HG03520 (cell line): ENCODE data around the gene CCDC102A.
"Not testable (repeated sequence)": the region's sequence is repeated elsewhere in the genome, so short reads cannot be mapped to it uniquely, and the experiment has no call there.

Experiments
- ATAC-seq: cut with Tn5 transposase; IDR thresholded peaks from one replicate; pipeline ENCODE4 v1.9.1; 2021; ENCODE audit warnings: mild to moderate bottlenecking, moderate library complexity; ENCODE audit not compliant: unreplicated experiment

The CCDC102A gene

DNA sequence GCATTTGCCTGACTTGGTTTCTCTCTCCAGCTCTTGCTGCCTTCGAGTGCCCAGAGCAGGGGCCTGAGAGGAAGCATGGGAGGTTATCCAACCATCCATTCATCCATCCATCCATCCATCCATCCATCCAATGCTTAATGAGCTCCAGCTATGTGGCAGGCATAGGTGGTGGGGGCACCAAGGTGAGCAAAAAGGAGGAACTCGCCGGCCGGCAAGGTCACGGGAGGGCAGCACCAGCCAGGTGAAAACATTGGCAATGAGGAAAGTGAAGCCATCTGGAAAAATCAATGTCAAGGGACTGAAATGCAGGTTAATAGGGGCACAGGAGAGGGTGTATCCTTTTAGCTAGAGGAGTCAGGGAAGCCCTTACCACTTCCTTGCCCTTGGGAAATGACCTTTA, 31.9 kb downstream of the CCDC102A start:
- no peak for ATAC-seq

DNA sequence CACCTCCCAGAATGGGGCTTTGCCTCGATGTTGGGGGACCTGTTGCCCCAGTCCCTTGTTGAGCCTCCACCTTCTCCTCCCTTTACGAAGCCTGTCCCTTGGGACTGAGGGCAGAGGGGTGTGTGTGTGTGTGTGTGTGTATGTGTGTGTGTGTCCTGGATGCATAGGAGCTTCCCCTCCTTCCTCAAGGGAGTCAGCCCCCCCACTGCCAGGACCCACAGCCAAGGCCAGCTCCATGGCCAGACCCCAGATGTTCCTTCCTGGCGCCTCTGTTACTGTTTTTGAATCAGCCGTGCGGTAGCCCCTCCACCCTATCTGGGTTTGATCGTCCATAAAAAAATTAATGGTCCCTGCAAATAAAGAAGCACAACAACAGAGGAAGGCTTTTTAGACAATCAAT, 32.4 kb downstream of the CCDC102A start:
- ATAC-seq: no peak

DNA sequence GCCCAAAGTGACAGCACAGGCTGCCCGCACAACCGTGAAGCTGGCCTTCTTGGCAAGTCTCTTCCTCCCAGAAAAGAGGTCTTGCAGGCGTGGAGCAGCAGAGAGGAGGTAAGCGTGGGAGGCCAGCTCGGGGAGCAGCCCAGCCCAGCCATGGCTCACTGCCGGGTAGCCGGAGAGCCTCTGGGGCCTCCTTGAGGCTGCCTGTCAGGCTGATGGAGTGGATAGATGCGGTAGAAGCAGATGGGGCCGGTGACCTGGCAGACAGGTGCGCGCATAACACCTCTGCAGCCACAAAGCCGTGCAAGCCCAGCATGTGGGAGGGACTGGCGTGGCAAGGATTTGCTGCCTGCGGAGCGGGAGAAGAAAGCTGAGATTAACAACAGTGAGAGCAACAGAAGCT, 33.0 kb downstream of the CCDC102A start:
- no peak for ATAC-seq

DNA sequence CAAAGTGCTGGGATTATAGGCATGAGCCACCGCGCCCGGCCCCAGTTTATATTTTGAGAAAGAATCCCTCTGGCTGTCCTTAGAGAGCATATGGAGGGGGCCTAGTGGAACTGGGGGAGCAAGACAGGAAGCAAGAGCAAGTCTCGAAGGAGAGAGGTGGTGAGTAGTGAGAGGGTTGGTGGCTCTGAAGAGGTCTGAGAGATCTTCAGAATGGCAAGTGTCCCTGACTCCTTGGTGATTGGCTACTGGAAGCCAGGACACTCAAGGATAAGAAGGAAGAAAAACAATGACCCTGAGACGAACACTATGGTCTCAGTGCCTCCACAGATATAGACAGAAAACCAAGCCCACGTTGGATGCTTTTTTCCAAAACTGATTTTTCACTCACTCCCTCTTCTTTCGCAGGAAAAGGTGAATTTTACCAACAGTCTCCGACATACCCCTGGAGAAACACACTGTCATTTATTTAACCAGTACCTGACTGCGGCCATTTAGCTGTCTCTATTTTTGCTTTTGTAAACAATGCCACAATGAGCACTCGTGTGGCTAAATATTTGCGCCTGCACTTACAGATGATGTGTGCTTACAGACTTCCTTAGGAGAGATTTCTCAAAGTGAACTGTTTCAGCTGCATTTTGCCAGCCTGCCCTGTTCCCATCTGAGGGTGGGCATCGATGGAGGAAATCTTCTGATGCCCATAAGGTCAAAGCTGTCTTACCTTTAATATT, 34.2 kb downstream of the CCDC102A start:
- no peak for ATAC-seq

DNA sequence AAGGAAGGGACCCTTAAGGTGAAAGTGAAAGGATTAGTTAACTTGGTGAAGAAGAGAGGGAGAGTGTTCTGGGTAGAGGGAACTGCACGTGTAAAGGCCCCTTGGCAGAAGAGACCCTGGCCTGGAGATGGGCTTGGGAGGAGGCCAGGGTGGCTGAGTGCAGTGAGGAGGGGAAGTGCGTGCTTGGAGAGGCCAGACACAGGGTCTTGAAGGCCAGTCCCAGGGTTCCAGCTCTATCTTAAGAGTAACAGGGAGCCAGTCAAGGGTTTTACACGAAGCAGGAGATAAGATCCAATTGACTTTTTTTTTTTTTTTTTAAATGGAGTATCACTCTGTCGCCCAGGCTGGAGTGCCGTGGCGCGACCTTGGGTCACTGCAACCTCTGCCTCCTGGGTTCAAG, 34.9 kb downstream of the CCDC102A start:
- ATAC-seq: no peak

DNA sequence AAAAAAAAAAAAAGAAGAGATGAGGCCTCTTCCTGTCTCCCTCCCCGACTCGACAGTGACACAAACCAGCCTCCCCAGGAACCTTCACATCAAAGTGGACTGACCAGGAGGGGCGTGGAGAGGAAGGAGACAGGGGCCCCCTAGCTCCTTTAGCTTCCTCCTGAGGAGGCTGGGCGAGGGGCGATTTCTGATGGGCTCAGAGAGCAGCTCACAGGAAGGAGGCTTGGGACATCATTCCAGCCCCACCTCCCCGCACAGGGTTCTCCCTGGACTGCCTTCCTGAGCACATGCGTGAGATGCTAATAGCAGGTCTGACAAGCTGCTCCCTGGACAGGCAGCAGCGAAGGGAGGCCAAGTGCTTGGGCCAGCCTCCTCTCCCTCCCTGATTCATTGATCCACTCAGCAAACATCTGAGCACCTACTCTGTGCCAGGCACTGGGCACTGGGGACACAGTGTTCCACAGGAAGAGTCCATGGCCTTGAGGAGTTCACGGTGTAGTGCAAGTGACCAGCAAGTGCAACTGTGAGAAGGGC, 35.7 kb downstream of the CCDC102A start:
- no peak for ATAC-seq

DNA sequence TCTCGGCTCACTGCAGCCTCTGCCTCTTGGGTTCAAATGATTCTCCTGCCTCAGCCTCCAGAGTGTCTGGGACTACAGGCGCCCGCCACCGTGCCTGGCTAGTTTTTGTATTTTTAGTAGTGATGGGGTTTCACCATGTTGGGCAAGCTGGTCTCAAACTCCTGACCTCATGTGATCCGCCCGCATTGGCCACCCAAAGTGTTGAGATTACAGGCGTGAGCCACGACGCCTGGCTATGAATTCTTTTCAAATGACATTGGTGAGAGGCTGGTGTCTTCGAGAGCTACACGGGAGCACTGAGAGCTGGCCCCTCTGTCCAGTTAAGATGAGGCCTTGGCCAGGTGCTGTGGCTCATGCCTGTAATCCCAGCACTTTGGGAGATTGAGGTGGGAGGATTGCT, 36.4 kb downstream of the CCDC102A start:
- not testable (repeated sequence) for ATAC-seq

DNA sequence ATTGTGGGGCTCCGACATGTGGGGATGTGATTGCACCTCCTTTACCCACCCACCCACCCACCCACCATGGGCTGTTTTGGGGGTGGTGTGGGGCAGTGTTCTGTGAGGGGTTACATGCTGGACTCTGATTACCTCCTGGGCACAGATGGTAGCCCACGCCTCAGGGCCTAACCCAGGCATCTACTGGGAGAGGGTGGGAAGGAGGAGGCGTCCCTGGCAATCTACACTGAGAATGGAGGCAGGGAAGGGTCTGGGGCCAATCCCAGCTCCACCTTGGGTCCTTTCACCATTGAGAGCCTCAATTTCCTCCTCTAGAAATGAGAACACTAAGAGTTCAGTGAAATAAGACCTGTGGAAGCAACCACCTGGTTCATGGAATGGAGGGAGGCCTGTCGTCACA, 38.3 kb downstream of the CCDC102A start:
- ATAC-seq: no peak

DNA sequence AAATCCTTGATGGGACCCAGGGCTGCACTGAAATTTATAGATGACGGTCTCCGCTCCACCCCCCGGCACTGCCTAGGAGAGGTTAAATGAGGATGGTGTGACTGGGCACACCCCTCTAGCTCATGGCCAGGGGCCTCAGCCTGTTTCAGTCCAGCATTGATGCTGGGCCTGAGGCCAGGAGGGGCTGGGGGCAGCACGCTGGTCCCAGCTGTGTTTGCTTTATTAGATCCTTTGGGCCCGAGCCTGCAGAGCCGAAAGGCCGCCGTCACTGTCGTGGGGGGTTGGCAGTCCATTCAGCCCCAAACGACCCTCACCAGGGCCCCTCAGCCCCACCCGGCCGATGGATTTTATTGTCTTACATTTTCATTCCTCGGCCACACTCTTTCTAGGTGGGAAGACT, 39.2 kb downstream of the CCDC102A start:
- ATAC-seq: no peak

DNA sequence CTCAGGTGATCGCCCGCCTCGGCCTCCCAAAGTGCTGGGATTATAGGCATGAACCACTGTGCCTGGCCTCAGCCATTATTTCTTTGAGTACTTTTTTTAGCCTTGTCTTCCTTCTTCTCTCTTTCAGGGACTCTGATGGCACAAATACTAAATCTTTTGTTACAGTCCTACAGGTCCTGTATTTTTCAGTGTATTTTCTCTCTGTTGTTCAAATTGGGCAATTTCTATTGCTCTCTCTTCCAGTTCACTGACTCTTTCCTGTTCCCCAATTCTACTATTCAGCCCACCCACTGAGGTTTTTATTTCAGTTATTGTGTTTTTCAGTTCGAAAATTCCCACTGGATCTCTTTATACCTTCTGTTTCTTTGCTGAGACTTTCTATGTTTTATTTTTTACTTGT, 42.6 kb downstream of the CCDC102A start:
- ATAC-seq: no peak

DNA sequence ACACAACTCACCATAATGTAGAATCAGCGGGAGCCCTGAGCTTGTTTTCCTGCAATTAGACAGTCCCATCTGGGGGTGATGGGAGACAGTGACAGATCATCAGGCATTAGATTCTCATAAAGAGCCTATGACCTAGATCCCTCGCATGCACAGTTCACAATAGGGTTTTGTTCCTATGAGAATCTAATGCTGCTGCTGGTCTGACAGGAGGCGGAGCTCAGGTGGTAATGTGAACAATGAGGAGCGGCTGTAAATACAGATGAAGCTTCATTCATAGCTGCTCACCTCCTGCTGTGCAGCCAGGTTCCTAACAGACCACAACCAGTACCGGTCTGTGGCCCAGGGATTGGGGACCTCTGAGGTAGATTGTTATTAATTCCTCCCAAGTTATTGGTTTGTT, 47.1 kb downstream of the CCDC102A start:
- ATAC-seq: no peak

DNA sequence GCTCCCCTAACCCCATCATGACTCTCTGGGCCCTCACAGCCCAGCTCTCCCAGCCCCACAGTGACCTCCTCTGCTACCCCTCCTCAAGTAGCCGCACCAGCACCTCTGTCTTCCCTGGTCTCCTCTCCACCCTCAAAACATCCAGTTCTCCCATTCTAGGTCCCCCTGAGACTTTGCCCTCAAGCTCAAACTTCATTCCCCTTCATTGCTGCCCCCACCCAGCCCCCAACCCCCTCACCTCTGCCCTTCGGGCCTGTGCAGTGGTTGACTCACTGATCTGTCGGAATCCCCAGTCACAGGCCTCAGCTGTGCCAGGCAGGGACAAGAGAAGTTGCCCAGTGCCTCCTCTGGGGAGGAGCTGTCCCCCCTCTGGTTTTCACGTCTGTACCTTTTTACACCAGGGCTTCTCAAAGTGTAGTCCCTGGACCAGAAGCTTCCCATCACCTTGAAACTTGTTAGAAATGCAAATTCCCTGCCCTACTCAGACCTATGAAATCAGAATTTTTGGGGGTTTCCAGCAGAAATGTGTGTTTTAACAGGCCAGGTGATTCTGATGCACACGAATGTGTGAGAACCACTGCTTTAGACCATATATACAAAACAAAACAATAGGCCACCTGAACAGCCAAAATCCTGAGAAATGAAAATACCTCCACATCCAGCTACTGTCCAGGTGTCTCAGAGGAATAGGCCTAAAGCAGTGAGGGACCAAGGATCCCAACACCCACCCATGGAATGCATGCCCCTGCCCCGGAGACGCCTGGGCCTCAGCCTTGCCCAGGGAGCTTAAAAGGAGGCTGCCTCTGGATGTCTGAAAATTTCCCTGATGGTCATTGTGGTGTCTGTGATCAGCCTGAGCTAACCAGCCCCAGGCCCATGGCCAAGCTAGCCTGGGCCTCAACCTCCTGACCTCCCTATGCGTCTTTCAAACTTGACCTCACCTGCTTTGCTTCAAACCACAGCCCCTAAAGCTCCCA, 49.2 kb downstream of the CCDC102A start:
- no peak for ATAC-seq

DNA sequence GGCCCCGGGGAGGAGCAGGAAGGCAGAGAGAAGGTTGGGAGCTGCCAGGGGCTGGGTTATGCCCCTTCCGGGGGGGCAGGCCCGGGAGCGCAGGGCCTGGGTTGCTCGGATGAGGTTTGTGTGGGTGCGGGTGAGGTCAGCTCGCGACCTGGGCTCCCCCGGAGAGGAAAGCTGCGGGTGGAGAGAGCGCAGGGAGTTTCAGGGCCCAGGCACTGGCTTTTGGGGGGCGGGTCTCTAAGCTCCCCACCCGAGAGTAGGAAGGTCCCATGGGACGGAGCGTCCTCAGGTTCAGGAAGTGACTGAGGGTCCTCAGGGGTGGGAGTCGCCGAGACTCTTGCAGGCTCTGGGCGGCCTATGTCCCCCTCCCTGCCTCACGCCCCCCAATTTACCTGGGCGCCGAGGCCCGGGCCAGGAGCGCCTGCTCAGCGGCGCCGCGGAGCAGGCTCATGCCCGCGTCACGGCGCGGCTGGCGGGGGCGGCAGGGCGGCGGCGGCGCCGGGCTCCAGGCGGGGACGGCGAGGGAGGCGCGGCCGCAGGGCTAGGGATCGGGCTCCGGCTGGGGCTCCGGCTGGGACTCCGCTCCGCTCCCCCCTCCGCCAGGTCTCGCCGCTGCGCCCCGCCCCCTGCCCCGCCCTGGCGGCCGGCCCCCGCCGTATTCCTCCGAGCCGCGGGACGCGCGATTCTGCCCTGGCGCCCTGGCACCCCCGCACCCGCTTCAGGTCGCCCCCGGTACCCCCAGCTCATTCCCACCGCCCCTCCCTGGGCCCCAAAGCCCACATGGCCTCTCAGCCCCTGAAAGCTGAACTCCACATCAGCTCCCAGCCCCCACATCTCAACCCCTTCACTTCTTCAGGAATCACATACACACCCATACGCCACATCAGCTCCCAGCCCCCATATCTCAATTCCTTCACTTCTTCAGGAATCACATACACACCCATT, 50.2 kb downstream of the CCDC102A start, which contains the start of gene DOK4:
Gene DOK4, minus strand, starts transcription at position 578 of the 942 bp plus-strand sequence. CDS start 6,986 bp downstream, outside the sequence.
- peak; percentile 69 for ATAC-seq

DNA sequence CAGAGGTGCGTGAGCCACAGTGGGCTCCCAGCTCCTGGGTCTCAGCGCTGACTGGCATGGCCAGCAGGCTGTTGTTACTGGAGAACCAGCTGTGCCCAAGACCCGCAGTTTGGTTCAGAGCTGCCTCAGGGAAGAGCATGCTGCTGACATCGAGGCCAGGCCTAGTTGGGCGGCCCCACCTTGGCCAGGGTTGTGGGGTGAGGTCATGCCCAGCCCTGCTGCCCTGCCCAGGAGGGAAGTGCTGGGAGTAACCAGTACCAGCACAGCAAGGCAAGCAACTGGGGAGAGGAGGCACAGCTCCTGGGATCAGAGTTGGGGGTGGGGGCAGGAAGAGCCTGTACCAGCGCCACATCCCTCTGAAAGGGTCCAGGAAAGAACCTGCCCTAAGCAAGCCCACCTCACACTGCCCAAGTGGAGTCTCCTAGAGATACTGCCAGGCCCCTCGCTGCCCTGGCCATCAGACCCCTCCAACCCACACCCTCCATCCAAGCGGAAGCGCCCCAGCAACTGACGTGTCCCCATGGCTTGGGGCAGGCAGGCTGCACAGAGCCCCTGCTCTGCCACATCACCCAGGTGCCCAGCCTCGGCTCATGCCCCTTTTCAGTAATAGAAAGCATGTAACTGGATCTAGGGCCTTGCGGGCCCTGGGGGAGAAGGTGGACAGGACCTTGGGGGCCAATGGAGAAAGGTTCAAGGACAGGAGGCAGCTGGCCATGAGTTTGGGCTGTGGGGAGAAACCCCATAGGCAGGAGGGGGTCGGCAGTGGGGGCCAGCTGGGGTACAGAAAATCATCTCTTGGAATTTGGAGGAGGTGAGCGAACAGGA, 51.1 kb downstream of the CCDC102A start:
- no peak for ATAC-seq

DNA sequence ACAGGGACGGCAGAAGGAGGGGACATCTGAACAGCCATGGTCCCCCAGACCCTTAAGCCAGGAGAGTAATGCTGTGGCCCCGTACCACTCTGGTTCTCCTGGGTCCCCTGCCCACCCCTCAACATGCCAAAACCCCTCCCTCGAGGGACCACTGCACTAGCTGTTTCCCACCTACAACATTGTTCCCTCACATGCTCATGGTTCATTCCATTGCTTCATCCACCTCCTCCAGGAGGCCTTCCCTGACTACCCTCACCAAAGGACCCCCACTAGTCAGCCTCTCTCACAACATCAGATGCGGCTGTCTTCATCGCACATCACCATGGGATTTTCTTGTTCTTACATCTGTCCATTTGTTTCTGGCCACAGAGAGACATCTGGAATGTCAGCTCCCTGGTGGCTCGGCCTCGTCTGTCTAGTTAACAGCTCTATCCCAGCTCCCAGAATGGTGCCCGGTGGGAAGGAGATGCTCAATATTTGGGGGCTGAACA, 51.8 kb downstream of the CCDC102A start:
- ATAC-seq: no peak

DNA sequence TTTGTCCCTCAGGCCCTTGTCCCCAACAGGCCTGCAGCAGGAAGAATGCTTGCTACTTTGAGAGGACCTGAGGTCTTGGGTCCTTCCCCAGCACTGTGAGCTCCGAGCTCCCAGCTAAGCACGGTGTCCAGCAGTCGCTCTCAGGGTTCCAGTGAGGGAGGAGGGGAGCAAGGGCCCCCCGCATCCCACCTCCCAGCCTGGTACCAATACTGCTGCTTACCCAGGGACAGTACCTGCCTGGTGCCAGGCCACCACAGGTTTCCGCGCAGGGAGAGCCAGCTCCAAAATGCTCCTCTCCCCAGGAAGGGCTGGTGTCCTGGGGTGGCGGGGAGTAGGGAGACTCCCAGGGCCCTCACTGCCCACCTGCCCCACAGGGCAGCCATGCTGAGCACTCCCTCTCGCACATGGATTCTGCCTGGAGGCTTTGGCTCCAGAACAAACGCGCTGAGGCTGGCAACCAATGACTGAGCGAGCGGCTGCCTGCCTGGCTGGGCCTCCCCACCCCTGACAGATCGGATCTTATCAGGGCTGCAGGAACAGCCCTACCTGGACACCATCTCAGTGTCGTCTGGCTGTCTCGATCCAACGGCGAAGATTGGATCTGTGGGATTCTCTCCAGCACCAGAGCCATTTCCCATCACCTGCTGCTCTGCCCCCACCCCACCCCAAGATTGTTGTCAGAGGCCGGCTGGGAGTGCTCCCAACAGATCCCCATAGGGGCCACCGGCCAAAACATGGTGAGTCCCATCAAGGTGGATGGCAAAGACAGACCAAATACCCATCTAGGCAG, 52.5 kb downstream of the CCDC102A start:
- no peak for ATAC-seq

DNA sequence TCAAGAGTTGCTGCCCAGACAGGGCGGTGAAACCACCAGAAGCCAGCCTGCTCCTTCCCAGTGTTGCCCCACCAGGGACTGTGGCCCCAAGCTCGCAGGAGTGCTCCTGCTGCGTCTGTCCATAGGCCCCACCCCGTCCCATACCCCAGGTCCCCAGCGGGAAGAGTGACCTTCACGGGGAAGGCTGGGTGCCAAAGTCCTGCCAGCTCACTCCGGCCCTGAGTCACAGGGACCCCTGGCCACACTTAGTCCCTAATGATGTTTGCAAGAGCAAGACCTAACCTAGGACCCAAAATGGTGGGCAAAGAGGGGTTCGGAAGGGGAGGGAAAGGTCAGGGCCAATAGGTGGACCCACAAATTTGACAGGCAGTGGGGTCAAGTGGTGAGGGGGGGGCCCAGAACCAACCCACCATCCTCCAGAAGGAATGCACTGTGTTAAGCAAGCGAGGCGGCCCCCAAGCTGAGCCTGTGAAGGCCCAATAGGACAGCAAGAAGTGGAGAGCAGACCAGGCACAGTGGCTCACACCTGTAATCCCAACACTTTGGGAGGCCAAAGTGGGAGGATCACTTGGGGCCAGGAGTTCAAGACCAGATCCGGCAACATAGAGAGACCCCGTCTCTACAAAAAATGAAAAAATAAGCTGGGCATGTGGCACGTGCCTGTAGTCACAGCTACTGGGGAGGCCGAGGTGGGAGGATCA, 53.4 kb downstream of the CCDC102A start:
- ATAC-seq: no peak

DNA sequence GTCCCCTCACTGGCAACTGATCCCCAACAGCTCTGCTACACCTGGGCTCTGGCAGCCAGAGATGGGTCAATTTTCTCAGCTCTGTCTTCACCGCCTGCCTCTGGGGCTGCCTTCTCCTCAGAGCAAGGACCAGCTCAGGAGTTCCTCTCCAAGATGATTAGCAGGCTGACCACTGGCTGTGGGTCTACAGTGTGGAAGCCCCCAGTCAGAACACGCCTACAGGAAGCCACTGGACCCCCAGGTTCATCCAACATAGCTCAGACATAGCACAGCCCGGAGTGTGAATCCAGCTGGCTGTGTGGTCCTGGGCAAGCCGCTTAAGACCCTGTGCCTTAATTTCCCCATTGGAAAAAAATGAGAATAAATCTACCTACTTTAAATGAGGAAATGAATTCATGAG, 55.0 kb downstream of the CCDC102A start:
- no peak for ATAC-seq
